Activated T-helper 17 cell treated with anti-CD3 and anti-CD28 coated beads, Interleukin-2, amount 50 U/mL, for 72 hours (primary cell): ENCODE results near the gene C16orf92. TPM values are rescaled to one million over a fixed set of nuclear protein-coding genes. Genes with fewer than 3 reads are reported as not detected.

Experiments
- ATAC-seq: fragments of 150-1000 bp; cut with Tn5 transposase; replicated peaks from 2 replicates; pipeline ENCODE4 v1.10.0; 2021; ENCODE audit warnings: mild to moderate bottlenecking, moderate library complexity
- H3K27ac Mint-ChIP-seq: one replicate; pipeline ENCODE4 v1.8.0; 2022; ENCODE audit warnings: mixed read lengths
- H3K27me3 Mint-ChIP-seq: one replicate; pipeline ENCODE4 v1.8.0; 2022; ENCODE audit warnings: mixed read lengths
- H3K36me3 Mint-ChIP-seq: one replicate; pipeline ENCODE4 v1.8.0; 2022; ENCODE audit warnings: low read depth, mild to moderate bottlenecking, mixed read lengths
- H3K4me1 Mint-ChIP-seq: one replicate; pipeline ENCODE4 v1.8.0; 2022; ENCODE audit warnings: mixed read lengths
- H3K4me3 Mint-ChIP-seq: one replicate; pipeline ENCODE4 v1.8.0; 2022; ENCODE audit warnings: mild to moderate bottlenecking, mixed read lengths
- H3K9me3 Mint-ChIP-seq: one replicate; pipeline ENCODE4 v1.8.0; 2022; ENCODE audit warnings: mixed read lengths
- total RNA-seq, 2 donors: library from RNA; stranded (reverse); gene quantifications; one replicate each; pipeline ENCODE4 v1.2.3, GENCODE V29; 2022

The C16orf92 gene
- total RNA-seq, 2 donors from 2014 or later, result not detected

GRCh38 chr16:29994600-29995323, 28.2 kb upstream of the C16orf92 start:
- ATAC-seq, result peak; percentile 38
- Mint-ChIP-seq H3K27me3 (no peaks in the 10 kb centered on the region), H3K9me3 (no peaks in the 10 kb centered on the region), H3K27ac (peak overlapping the region; percentile 95), H3K4me3 (peak overlapping the region; percentile 97), H3K36me3 (peaks cover 81% of the 10 kb centered on the region), H3K4me1 (peaks cover 24% of the 10 kb centered on the region)

- no peaks in the 10 kb centered on the region for H3K9me3 Mint-ChIP-seq
- H3K36me3 Mint-ChIP-seq, result peaks cover 81% of the 10 kb centered on the region
- peak; percentile 69 for ATAC-seq
- peak within 1 kb of the TSS; percentile 95 for H3K27ac Mint-ChIP-seq
- H3K4me3 Mint-ChIP-seq, result peak within 1 kb of the TSS; percentile 97
- peaks cover 24% of the 10 kb centered on the region for H3K4me1 Mint-ChIP-seq
- H3K27me3 Mint-ChIP-seq, result no peaks in the 10 kb centered on the region
Observed at GRCh38 chr16:29995324-29995910, 27.6 kb upstream of the C16orf92 start, which contains the start of gene HIRIP3. HIRIP3 (minus strand) TSS chr16:29995617; CDS start chr16:29995605, 12 bp downstream.

- H3K27ac Mint-ChIP-seq, result peak within 1 kb of the TSS; percentile 95
- ATAC-seq, result peak; percentile 99
- peak within 1 kb of the TSS; percentile 97 for H3K4me3 Mint-ChIP-seq
- peaks cover 80% of the 10 kb centered on the region for H3K36me3 Mint-ChIP-seq
- H3K4me1 Mint-ChIP-seq, result peaks cover 24% of the 10 kb centered on the region
- H3K9me3 Mint-ChIP-seq, result no peaks in the 10 kb centered on the region
- no peaks in the 10 kb centered on the region for H3K27me3 Mint-ChIP-seq
Observed at GRCh38 chr16:29995911-29996765, 26.9 kb upstream of the C16orf92 start, which contains the start of gene INO80E. INO80E (plus strand) TSS chr16:29996241; CDS start chr16:29996311, 70 bp downstream.

GRCh38 chr16:29996766-29997250, 26.2 kb upstream of the C16orf92 start:
- Mint-ChIP-seq H3K27ac (peak overlapping the region; percentile 95), H3K9me3 (no peaks in the 10 kb centered on the region), H3K4me3 (peak overlapping the region; percentile 97), H3K4me1 (peaks cover 26% of the 10 kb centered on the region), H3K36me3 (peaks cover 84% of the 10 kb centered on the region), H3K27me3 (no peaks in the 10 kb centered on the region)
- no peak for ATAC-seq

DNA sequence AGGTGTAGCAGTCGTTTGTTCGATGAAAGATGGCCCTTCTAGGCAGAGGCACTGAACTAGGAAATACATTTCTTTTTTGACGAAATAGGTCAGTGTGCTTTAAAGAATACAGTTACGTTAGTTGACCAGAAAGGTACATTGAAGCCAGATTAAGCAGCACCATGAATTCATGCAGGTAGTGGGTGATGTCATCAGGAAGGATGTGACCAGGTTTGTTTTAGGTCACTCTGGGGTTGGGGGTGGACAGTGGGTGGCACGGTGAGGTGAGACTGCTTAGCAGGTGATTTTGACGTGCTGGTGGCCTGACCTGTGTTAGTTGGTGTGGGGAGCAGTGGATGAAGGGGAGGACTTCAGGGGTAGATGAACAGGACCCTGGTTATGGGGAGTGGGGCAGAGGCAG, 23.4 kb upstream of the C16orf92 start:
- Mint-ChIP-seq H3K9me3 (no peaks in the 10 kb centered on the region), H3K27ac (peak overlapping the region; percentile 52)

GRCh38 chr16:30000735-30001631, 22.0 kb upstream of the C16orf92 start:
- Mint-ChIP-seq H3K27ac (no peak overlapping the region), H3K27me3 (no peaks in the 10 kb centered on the region), H3K9me3 (no peaks in the 10 kb centered on the region), H3K36me3 (peaks cover 69% of the 10 kb centered on the region), H3K4me3 (no peak overlapping the region), H3K4me1 (peaks cover 20% of the 10 kb centered on the region)
- ATAC-seq, result no peak

More for the DNA sequence above, 23.4 kb upstream of the C16orf92 start:
- Mint-ChIP-seq H3K36me3 (peaks cover 81% of the 10 kb centered on the region), H3K27me3 (no peaks in the 10 kb centered on the region), H3K4me3 (no peak overlapping the region), H3K4me1 (peaks cover 22% of the 10 kb centered on the region)
- ATAC-seq, result no peak

DNA sequence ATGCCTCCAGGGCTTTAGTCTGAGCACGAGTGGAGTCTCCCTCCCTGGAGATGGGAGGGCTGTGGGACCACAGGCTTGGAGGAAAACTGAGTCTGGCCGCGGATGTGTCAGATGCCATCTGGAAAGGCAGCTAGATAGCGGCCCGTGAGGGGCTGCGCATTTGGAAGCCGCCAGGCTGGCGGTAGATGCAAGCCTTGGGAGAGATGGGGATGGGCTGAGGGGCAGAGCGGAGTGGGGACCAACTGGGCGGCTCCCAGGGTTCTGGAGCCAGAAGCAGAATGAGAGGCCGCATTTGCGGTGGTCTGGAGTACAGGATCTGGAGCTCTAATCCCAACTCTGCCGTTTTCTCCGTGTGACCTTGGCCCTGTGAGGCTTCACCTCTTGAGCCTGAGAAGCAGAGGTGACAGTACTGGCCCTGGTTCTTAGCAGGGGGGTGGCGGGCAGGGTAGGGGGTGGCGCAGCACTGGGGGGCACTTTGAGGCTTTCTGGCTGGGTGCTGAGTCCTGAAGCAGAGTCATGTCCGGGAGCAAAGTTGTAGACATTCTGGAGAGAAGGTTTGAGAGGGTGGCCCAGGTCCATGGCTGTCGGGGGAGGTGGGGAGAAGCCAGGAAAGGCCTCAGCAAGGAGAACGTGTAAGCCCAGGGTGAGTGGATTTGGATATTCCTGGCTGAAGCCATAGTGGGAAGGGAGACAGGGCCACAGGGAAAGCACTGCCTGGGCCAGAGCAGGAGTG, 20.2 kb upstream of the C16orf92 start:
- peaks cover 15% of the 10 kb centered on the region for H3K4me1 Mint-ChIP-seq
- peak overlapping the region; percentile 64 for H3K27ac Mint-ChIP-seq
- no peak overlapping the region for H3K4me3 Mint-ChIP-seq
- no peaks in the 10 kb centered on the region for H3K27me3 Mint-ChIP-seq
- H3K9me3 Mint-ChIP-seq, result no peaks in the 10 kb centered on the region
- peaks cover 51% of the 10 kb centered on the region for H3K36me3 Mint-ChIP-seq
- no peak for ATAC-seq

DNA sequence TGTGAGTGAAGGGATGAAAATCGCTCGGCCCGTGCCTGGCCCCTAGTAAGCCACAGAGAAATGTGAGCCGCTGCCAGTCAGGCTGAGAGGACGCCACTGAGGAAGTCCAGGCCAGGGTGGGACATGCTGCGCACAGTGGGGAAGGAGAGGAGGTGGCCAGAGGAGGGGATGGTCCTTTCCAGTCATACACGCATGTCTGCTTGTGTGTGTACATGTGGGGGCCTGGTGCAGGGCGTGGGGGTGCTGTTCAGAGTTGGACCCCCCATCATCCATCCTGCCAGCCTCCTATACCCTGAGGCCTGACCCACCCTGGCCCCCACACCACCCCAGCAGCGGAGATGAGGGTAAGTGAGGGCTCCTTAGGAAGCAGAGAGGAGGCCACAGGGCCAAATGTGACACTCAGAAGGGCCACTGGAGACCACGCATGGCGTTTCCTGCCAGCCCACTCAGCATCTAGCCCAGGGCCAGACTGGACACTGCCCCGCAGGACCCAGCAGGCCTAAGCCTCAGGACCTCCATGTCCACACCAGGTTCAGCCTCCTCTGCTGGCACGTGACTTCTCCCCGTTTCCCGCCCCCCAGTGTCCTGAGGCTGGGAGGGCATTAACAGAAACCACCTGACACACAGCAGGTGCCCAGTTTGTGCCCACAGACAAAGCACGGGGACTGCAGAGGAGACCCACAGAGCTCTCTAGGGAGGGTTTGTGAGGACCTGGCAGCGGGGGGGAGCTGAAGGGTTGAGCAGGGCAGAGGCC, 19.2 kb upstream of the C16orf92 start:
- Mint-ChIP-seq H3K27ac (no peak overlapping the region), H3K36me3 (peaks cover 40% of the 10 kb centered on the region), H3K9me3 (no peaks in the 10 kb centered on the region), H3K27me3 (peaks cover 3% of the 10 kb centered on the region), H3K4me1 (peaks cover 15% of the 10 kb centered on the region), H3K4me3 (no peak overlapping the region)
- ATAC-seq, result no peak

- Mint-ChIP-seq H3K4me1 (peaks cover 11% of the 10 kb centered on the region), H3K27ac (no peak overlapping the region), H3K9me3 (no peaks in the 10 kb centered on the region), H3K36me3 (peaks cover 35% of the 10 kb centered on the region), H3K27me3 (peaks cover 8% of the 10 kb centered on the region), H3K4me3 (no peak overlapping the region)
- no peak for ATAC-seq
Observed at GRCh38 chr16:30004424-30004776, 18.6 kb upstream of the C16orf92 start.

GRCh38 chr16:30004811-30005242, 18.2 kb upstream of the C16orf92 start:
- ATAC-seq, result no peak
- H3K36me3 Mint-ChIP-seq, result peaks cover 30% of the 10 kb centered on the region
- H3K27me3 Mint-ChIP-seq, result peaks cover 10% of the 10 kb centered on the region
- H3K27ac Mint-ChIP-seq, result no peak overlapping the region
- H3K4me3 Mint-ChIP-seq, result no peak overlapping the region
- H3K9me3 Mint-ChIP-seq, result no peaks in the 10 kb centered on the region
- H3K4me1 Mint-ChIP-seq, result peaks cover 6% of the 10 kb centered on the region

GRCh38 chr16:30005341-30006094, 17.5 kb upstream of the C16orf92 start:
- peak; percentile 61 for ATAC-seq
- no peak overlapping the region for H3K4me3 Mint-ChIP-seq

DNA sequence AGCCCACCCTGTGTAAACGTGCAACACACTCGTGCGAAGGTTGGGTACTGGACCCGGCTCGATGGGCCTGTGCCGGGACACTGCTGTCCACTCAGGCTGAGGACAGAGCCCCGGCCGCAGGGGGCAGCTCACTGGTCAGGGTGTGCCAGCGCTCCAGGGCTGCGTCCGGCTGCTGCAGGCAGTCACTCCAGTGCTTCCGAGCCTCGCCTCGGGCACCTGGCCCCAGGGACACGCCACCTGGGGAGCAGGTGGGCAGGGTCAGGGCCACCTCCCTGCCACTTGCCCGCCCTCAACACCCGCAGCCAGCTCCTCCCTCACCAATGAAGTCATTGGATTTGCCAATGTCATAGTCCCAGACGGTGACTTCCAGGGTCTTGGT, 16.9 kb upstream of the C16orf92 start:
- Mint-ChIP-seq H3K27ac (no peak overlapping the region), H3K27me3 (peaks cover 13% of the 10 kb centered on the region), H3K4me1 (peaks cover 6% of the 10 kb centered on the region), H3K36me3 (peaks cover 22% of the 10 kb centered on the region), H3K4me3 (no peak overlapping the region), H3K9me3 (no peaks in the 10 kb centered on the region)
- ATAC-seq, result no peak

More at GRCh38 chr16:30005341-30006094, 17.5 kb upstream of the C16orf92 start:
- H3K36me3 Mint-ChIP-seq, result peaks cover 24% of the 10 kb centered on the region
- H3K4me1 Mint-ChIP-seq, result peaks cover 6% of the 10 kb centered on the region
- H3K27ac Mint-ChIP-seq, result no peak overlapping the region
- H3K27me3 Mint-ChIP-seq, result peaks cover 12% of the 10 kb centered on the region
- H3K9me3 Mint-ChIP-seq, result no peaks in the 10 kb centered on the region
